ENCODE measurements around the gene CYP2J2. TPM values are rescaled to one million over a fixed set of nuclear protein-coding genes. Genes with fewer than 3 reads are reported as not detected.

The CYP2J2 gene
- total RNA-seq, 2 donors from 2014 or later = 2.3 to 4.9 TPM

DNA sequence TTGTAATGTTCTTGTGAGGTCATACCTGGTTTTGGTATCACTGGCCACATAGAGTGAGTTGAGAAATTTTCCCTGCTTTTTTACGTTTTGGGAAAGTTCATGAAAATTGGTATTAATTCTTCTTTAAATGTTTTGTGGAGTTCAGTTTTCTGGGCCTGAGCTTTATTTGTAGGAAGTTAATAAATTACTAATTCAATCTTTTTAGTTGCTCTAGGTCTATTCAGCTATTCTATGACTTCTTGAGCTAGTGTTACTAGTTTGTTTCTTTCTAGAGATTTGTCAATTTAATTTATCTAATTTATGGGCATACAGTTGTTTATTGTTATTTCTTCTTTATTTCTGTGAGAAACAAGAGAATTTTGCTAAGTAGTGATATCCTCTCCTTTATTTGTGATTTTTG is 74.5 kb downstream of the CYP2J2 start:
- Histone ChIP-seq H3K4me1 (peaks cover 16% of the 10 kb centered on the region), H3K27me3 (no peaks in the 10 kb centered on the region), H3K36me3 (replicated peaks in 1 of 2; ENCODE audit: insufficient read depth in 1 of 2, low read depth in 2 of 2) (peaks cover 0 to 7% of the 10 kb centered on the region in 2 donors), H3K27ac (no peak overlapping the region), H3K9me3 (no peaks in the 10 kb centered on the region), H3K4me3 (no peak overlapping the region)
- no peak for ATAC-seq
- TF ChIP-seq POLR2A (IDR thresholded peaks at IDR 0.05) = no peak
- TF ChIP-seq, protein P1, sequence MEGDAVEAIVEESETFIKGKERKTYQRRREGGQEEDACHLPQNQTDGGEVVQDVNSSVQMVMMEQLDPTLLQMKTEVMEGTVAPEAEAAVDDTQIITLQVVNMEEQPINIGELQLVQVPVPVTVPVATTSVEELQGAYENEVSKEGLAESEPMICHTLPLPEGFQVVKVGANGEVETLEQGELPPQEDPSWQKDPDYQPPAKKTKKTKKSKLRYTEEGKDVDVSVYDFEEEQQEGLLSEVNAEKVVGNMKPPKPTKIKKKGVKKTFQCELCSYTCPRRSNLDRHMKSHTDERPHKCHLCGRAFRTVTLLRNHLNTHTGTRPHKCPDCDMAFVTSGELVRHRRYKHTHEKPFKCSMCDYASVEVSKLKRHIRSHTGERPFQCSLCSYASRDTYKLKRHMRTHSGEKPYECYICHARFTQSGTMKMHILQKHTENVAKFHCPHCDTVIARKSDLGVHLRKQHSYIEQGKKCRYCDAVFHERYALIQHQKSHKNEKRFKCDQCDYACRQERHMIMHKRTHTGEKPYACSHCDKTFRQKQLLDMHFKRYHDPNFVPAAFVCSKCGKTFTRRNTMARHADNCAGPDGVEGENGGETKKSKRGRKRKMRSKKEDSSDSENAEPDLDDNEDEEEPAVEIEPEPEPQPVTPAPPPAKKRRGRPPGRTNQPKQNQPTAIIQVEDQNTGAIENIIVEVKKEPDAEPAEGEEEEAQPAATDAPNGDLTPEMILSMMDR (IDR thresholded peaks at IDR 0.05) = no peak
- no peak for DNase-seq
- 39 to 61% methylated on average over 1 of the region's 1 CpG for WGBS, 2 donors
- intact Hi-C loops (cut with DNase I) = no loop called here

DNA sequence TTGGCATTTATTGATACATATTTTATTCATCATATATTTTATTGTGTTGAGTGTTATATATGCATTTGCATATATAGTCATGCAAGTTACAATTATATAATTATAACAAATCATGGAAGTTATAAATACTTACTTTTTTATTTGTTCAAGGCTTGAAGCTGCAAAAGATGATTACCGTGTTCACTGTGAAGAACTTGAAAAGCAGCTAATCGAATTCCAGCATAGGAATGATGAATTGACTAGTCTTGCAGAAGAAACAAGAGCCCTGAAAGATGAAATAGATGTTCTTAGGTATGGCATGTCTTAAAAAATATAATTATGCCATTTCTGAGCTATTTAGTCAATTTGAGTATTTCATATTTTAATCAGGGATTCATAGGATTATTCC is 79.7 kb downstream of the CYP2J2 start:
- H3K36me3 ChIP-seq (replicated peaks in 1 of 2; ENCODE audit: insufficient read depth in 1 of 2, low read depth in 2 of 2) = peaks cover 9 to 12% of the 10 kb centered on the region in 2 donors
- DNase-seq (no peak), ATAC-seq (no peak)
- WGBS, 2 donors = 88% methylated on average over 2 of the region's 2 CpGs
- no peak overlapping the region for H3K4me3 ChIP-seq
- no peaks in the 10 kb centered on the region for H3K27me3 ChIP-seq
- TF ChIP-seq POLR2A (IDR thresholded peaks at IDR 0.05) = no peak
- TF ChIP-seq, protein P1 (IDR thresholded peaks at IDR 0.05) = no peak
- H3K9me3 ChIP-seq = no peaks in the 10 kb centered on the region
- H3K4me1 ChIP-seq = no peaks in the 10 kb centered on the region
- no peak overlapping the region for H3K27ac ChIP-seq
- intact Hi-C loops (cut with DNase I) = no loop called here

DNA sequence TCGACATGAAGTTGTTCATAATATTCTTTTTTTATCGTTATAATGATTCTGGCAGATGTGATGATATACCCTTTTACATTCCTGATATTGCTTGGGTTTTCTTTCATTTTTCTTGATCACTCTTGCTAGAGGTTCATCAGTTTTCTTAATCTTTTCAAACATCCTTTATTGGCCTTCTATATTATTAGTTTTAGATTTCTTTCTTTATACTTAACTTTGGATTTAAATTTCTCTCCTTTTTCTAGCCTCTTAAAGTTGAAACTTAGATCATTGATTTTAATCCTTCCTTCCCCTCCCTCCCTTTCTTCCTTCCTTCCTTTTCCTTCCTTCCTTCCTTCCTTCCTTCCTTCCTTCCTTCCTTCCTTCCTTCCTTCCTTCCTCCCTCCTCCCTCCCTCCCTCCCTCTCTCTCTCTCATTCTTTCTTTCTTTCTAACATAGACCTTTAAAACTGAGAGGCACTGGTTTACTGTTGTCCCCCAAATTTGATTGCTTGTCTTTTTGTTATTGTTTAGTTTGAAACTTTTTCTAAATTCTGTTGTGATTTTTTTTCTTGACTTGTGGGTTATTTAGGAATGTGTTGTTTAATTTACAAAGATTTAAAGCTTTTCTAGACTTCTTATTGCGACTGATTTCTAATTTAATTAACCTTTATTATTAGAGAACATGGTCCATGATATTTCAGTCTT is 80.2 kb downstream of the CYP2J2 start:
- DNase-seq = no peak
- ATAC-seq = no peak
- H3K9me3 ChIP-seq = no peaks in the 10 kb centered on the region
- no peak overlapping the region for H3K27ac ChIP-seq
- no peaks in the 10 kb centered on the region for H3K27me3 ChIP-seq
- TF ChIP-seq, protein P1 (IDR thresholded peaks at IDR 0.05) = no peak
- no peak for TF ChIP-seq POLR2A (IDR thresholded peaks at IDR 0.05)
- H3K36me3 ChIP-seq (replicated peaks in 1 of 2; ENCODE audit: insufficient read depth in 1 of 2, low read depth in 2 of 2) = peaks cover 9 to 12% of the 10 kb centered on the region in 2 donors
- intact Hi-C loops (cut with DNase I) = no loop called here
- H3K4me3 ChIP-seq = no peak overlapping the region
- H3K4me1 ChIP-seq = no peaks in the 10 kb centered on the region
- 89 to 97% methylated on average over 3 of the region's 3 CpGs for WGBS, 2 donors

DNA sequence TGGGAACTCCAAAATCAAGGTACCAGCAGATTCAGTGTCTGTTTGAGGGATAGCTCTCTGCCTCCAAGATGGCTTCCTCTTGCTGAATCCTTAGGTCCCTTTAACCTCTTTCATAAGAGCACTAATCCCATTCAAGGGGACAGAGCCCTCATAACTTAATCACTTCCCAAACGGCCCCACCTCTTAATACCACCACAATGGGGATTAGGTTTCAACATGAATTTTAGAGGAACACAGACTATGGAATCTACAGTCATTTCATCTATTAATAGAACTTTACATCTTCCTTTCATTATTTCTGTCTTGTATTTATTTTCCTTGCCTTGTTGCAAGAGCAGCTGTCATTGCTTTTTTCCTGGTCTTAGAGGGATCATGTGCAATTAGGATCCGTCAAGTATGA is 81.5 kb downstream of the CYP2J2 start:
- TF ChIP-seq, protein P1 (IDR thresholded peaks at IDR 0.05) = no peak
- TF ChIP-seq POLR2A (IDR thresholded peaks at IDR 0.05) = no peak
- peaks cover 9 to 17% of the 10 kb centered on the region in 2 donors for H3K36me3 ChIP-seq (replicated peaks in 1 of 2; ENCODE audit: insufficient read depth in 1 of 2, low read depth in 2 of 2)

More for the DNA sequence above, 81.5 kb downstream of the CYP2J2 start:
- ATAC-seq = no peak
- Histone ChIP-seq H3K4me3 (no peak overlapping the region), H3K9me3 (no peaks in the 10 kb centered on the region), H3K27me3 (no peaks in the 10 kb centered on the region), H3K4me1 (no peaks in the 10 kb centered on the region), H3K27ac (no peak overlapping the region)
- 70 to 79% methylated on average over 2 of the region's 2 CpGs for WGBS, 2 donors
- intact Hi-C loops (cut with DNase I) = no loop called here
- no peak for DNase-seq

Small RNAs within 50 kb of the gene (small RNA-seq; reads per million reads assigned to genes)
- gene RN7SL475P = not detected

Other genes starting within 250 kb of the CYP2J2 start
- gene HOOK1, start 111.8 kb downstream of the CYP2J2 start, total RNA-seq = 10 to 100 TPM; 17.1 to 20.5 TPM
- gene C1orf87, start 147.0 kb upstream of the CYP2J2 start, total RNA-seq = not detected

All from body of pancreas (tissue), 4 donors.